Measurements from ENCODE around the gene CNST. TPM values are rescaled to one million over a fixed set of nuclear protein-coding genes. Genes with fewer than 3 reads are reported as not detected.

CNST gene
- total and polyA plus RNA-seq, 9 of the 15 experiments (the other 6 are each of a cell fraction or from before 2014, with no cell fraction given), result 17.0 to 55.3 (median 30.8) TPM

DNA sequence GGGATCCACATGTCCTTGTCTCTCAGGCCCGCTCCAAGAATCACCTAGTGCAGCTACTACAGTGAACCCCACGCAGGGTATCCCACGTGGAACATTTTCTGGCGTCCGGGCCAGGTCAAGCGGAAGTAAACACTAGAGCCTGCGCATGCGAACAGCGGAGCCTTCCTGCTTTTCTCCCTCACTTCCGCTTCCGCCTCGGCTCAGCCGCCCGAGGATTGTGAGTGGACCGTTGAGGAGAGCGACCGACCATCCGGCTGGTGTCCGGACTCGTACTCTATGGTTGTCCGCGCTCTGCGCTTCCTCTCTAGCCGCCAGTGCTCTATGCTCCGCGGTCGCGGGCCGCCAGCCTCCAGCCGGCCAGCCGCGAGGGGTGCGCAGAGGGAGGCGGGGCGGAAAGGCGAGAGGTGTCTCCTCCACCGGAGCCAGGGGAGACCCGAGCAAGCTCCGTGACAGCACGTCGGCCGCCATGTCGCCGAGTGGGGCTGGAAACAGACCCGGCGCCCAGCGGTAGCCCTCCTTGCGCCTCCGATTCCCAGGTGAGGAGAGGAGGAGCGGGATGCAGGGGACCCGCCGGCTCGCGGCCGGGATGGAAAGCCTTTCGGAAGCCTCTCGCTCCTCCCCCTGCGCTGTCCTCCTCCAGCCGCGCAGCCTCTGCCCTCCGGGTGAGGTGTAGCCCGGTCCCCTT lies at the start of gene CNST, which contains the start of gene TFB2M (continued):
- TF ChIP-seq, protein P1, sequence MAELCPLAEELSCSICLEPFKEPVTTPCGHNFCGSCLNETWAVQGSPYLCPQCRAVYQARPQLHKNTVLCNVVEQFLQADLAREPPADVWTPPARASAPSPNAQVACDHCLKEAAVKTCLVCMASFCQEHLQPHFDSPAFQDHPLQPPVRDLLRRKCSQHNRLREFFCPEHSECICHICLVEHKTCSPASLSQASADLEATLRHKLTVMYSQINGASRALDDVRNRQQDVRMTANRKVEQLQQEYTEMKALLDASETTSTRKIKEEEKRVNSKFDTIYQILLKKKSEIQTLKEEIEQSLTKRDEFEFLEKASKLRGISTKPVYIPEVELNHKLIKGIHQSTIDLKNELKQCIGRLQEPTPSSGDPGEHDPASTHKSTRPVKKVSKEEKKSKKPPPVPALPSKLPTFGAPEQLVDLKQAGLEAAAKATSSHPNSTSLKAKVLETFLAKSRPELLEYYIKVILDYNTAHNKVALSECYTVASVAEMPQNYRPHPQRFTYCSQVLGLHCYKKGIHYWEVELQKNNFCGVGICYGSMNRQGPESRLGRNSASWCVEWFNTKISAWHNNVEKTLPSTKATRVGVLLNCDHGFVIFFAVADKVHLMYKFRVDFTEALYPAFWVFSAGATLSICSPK (IDR thresholded peaks at IDR 0.05; ENCODE audit: borderline replicate concordance), result no peak
- peak in 2 of 3 experiments; percentile 58 to 94; a peak in 4 of 6 replicates for TF ChIP-seq ZBTB11 (CRISPR knock-in tag; IDR thresholded peaks at IDR 0.05)
- TF ChIP-seq SOX6 (IDR thresholded peaks at IDR 0.05), result peak; percentile 64
- TF ChIP-seq POLR2B (IDR thresholded peaks at IDR 0.05; ENCODE audit: low read depth, partially characterized antibody), result peak; percentile 60
- TF ChIP-seq ARNT (IDR thresholded peaks at IDR 0.05), result 0 out of 4 replicates have a peak, but pooled peaks of 1 of the 2 experiments have one; percentile 4
- TF ChIP-seq, protein P2, sequence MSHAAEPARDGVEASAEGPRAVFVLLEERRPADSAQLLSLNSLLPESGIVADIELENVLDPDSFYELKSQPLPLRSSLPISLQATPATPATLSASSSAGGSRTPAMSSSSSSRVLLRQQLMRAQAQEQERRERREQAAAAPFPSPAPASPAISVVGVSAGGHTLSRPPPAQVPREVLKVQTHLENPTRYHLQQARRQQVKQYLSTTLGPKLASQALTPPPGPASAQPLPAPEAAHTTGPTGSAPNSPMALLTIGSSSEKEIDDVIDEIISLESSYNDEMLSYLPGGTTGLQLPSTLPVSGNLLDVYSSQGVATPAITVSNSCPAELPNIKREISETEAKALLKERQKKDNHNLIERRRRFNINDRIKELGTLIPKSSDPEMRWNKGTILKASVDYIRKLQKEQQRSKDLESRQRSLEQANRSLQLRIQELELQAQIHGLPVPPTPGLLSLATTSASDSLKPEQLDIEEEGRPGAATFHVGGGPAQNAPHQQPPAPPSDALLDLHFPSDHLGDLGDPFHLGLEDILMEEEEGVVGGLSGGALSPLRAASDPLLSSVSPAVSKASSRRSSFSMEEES (CRISPR knock-in tag; IDR thresholded peaks at IDR 0.05), result no peak
- peak; percentile 83; the same call in 1 of the 2 replicates for TF ChIP-seq ZBTB7A (IDR thresholded peaks at IDR 0.05; ENCODE audit: borderline replicate concordance, control insufficient read depth, low read depth, low read length)
- TF ChIP-seq ZNF696 (CRISPR knock-in tag; conservative IDR thresholded peaks at IDR 0.05), result no peak
- TF ChIP-seq ZNF212 (CRISPR knock-in tag; IDR thresholded peaks at IDR 0.05), result no peak
- peak; percentile 38; the same call in 1 of the 2 replicates for TF ChIP-seq SAFB (IDR thresholded peaks at IDR 0.05; ENCODE audit: borderline replicate concordance, low read depth, low read length)
- TF ChIP-seq HDAC1 (IDR thresholded peaks at IDR 0.05), result peak; percentile 93 to 100; a peak in 3 of 4 replicates
- peak; percentile 88 for TF ChIP-seq RBBP5 (IDR thresholded peaks at IDR 0.05; ENCODE audit: borderline replicate concordance, insufficient read depth, low read length, poor library complexity, severe bottlenecking)
- TF ChIP-seq RNF219 (CRISPR knock-in tag; IDR thresholded peaks at IDR 0.05), result no peak
- TF ChIP-seq, protein P3, sequence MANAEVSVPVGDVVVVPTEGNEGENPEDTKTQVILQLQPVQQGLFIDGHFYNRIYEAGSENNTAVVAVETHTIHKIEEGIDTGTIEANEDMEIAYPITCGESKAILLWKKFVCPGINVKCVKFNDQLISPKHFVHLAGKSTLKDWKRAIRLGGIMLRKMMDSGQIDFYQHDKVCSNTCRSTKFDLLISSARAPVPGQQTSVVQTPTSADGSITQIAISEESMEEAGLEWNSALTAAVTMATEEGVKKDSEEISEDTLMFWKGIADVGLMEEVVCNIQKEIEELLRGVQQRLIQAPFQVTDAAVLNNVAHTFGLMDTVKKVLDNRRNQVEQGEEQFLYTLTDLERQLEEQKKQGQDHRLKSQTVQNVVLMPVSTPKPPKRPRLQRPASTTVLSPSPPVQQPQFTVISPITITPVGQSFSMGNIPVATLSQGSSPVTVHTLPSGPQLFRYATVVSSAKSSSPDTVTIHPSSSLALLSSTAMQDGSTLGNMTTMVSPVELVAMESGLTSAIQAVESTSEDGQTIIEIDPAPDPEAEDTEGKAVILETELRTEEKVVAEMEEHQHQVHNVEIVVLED (CRISPR knock-in tag; IDR thresholded peaks at IDR 0.05), result peak; percentile 26; the same call in 1 of the 2 replicates
- no peak for TF ChIP-seq COPS2 (conservative IDR thresholded peaks at IDR 0.05)

Measured in K562 (cell line).